Hepatic stellate cell (primary cell): Measurements from ENCODE around the gene CMTM2.
"Not testable (repeated sequence)": the region's sequence is repeated elsewhere in the genome, so short reads cannot be mapped to it uniquely, and the experiment has no call there.

Source experiments
- DNase-seq: peaks from one replicate; pipeline ENCODE4 v3.0.0; 2011; ENCODE audit warnings: low spot score

The CMTM2 gene

DNA sequence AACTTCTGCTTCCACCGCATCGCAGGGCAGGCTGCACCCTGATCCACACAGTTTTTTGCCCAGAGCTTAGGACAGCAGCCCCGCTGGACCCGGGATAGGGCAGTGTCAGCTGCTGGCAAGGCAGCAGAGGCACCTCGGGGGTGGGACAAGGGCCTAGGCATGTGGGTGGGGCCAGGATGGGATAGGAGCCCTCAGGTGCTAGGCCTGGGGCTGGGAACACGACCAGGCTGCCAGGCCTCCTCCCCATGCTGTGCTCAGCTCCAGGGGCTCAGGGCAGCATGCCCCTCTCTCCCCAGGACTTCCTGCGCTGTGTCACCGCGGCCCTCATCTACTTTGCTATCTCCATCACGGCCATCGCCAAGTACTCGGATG, 29.9 kb downstream of the CMTM2 start:
- no peak for DNase-seq

DNA sequence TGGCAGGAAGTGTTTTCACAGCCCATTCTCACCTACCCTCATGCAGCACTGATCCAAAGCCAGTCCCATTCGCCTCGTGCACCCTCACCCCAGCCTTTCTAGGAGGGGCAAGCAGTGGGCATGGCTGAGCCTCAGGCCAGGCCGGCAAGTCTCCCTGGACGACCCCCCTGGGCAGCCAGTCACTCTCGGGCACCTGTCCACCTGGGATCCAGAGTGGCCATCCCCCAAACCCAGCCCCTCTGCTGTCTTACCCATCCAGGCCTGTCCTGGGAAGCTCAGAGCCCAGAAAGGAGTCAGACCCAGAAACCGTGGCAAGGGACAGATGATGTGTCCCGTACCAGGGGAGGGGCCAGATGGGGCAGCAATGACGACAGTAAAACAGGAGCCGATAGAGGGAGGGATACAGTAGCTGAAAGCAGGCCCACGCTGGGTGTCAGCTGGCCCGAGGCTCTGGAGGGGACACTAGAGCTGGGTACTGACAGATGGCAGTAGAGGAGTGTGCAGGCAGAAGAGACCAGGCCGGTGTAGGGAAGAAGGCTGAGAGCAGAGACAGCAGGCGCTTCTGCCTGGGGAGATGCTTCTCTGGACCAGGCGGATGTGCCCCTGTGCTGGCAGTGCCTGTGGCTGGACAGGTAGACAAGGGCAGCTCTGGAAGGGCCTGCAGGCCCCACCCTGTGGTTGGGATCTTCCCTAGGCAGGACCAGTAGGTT, 31.0 kb downstream of the CMTM2 start:
- no peak for DNase-seq

GRCh38 chr16:66611911-66612310, 32.6 kb downstream of the CMTM2 start:
- not testable (repeated sequence) for DNase-seq

GRCh38 chr16:66612422-66612821, 33.2 kb downstream of the CMTM2 start:
- DNase-seq: no peak

DNA sequence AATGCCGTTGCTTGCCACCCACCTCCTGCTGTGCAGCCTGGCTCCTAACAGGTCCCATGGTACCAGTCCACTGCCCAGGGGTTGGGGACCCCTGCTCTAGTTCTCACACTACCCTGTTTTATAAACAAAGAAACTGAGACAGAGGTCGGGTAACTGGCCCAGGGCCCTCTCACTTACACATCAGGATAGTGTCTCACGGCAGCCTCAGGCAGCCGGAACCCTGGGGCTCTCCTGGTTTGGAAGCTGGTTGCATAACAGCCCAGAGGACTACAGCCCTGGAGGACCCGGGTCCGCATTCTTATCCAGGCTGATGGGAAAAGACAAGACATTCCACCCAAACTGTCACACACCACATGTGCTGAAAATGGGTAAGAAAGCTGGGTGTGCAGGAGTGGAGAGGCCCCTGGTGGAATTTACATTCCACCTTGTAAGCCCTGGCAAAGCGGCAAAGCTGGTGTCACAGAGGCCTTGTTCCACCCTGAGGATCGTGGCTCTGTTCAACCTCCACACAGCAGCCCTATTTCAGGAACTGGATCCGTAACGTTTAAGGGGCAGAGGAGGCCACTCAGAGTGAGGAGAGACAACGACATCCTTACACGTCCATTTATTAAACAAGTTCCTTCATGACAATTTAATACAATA, 35.0 kb downstream of the CMTM2 start:
- DNase-seq: no peak

- DNase-seq: no peak
Observed at GRCh38 chr16:66616169-66616568, 36.9 kb downstream of the CMTM2 start.

DNA sequence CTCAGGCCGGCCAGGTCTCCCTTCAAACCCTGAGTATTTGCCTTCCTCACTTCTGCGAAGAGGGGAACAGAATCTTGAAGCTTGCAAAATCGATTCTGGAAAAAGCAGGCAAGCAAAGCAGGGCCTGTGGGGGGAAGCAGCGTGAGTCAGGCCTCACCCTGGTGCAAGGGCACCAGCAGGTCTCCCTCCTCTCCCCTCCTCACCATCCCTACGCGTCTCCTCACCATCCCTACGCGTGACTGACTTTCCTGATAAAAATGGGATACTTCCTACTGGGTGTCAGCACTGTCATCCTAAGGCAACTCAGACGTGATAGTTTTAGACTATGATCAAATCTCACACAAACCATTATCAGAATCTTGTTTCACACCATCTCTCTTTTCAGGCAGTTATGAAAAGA, 37.3 kb downstream of the CMTM2 start:
- DNase-seq: no peak

- DNase-seq: no peak
Observed at GRCh38 chr16:66617010-66617434, 37.8 kb downstream of the CMTM2 start.

- no peak for DNase-seq
Observed at GRCh38 chr16:66617728-66618127, 38.5 kb downstream of the CMTM2 start.

DNA sequence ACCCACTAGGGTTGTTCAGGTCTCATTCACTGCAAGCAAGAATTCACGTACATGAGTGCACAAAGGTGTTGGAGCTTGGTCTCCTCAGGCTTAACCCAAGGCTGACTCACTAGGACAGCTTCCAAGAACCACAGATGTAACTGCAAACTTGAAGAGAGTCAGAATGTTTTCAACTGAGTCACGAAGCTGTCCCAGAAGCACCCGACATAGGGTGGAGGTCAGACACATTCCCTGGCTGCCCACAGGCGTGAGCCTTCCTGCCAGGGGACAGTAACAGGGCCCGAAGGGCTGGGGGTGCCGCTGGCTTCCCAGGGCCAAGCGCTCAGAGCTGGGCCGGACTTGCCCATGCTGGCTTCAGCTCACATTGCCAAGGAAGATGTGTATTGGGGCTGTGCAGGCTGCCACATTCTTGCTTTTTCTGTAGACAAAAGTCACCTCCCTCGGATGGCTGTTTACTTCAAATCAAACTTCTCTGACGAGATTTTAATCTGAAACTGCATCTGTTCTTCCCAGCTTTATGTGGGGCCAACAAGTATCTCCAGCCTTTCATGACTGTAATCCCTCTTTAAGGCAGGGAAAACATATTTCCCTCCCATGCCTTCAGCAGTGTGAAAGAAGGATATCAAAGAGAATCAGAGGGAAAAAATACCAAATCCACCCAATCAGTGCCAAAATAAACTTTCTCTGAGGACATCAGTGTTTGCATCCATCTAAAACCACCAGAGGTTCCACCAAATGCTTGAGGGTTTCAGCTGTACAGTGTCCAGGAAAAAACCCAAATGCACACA, 39.5 kb downstream of the CMTM2 start:
- DNase-seq: peak; percentile 90

- peak; percentile 37 for DNase-seq
Observed at GRCh38 chr16:66619534-66620428, 40.5 kb downstream of the CMTM2 start.

GRCh38 chr16:66620429-66620795, 41.1 kb downstream of the CMTM2 start:
- DNase-seq: no peak

- DNase-seq: no peak
Observed at GRCh38 chr16:66621973-66622372, 42.7 kb downstream of the CMTM2 start.

DNA sequence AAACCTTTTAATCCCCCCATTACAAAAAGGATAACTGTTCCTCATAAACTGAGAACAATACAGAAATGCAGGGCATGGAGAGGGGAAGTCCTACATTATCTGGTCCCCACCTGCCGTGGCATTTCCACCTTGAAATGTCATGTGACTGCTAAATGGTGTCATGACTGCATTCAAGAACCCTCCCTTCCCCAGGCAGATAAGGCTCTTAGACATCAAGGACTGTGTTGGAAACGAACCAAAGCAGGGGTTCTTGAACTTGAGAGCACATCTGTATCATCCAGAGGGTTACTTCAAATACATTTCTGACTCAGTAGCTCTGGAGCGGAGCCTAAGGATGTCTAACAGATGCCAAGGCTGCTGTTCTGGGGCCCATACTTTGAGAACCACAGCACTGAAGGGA, 43.6 kb downstream of the CMTM2 start:
- no peak for DNase-seq

- DNase-seq: no peak
Observed at GRCh38 chr16:66623755-66624154, 44.5 kb downstream of the CMTM2 start.

GRCh38 chr16:66627611-66628378, 48.5 kb downstream of the CMTM2 start:
- not testable (repeated sequence) for DNase-seq

- DNase-seq: no peak
Observed at GRCh38 chr16:66629856-66630255, 50.6 kb downstream of the CMTM2 start.

GRCh38 chr16:66630561-66631260, 51.4 kb downstream of the CMTM2 start:
- not testable (repeated sequence) for DNase-seq

DNA sequence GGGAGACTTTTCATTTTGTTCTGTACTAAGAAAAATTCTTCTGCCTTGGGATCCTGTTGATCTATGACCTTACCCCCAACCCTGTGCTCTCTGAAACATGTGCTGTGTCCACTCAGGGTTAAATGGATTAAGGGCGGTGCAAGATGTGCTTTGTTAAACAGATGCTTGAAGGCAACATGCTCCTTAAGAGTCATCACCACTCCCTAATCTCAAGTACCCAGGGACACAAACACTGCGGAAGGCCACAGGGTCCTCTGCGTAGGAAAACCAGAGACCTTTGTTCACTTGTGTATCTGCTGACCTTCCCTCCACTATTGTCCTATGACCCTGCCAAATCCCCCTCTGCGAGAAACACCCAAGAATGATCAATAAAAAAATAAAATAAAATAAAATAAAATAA, 52.3 kb downstream of the CMTM2 start:
- not testable (repeated sequence) for DNase-seq

DNA sequence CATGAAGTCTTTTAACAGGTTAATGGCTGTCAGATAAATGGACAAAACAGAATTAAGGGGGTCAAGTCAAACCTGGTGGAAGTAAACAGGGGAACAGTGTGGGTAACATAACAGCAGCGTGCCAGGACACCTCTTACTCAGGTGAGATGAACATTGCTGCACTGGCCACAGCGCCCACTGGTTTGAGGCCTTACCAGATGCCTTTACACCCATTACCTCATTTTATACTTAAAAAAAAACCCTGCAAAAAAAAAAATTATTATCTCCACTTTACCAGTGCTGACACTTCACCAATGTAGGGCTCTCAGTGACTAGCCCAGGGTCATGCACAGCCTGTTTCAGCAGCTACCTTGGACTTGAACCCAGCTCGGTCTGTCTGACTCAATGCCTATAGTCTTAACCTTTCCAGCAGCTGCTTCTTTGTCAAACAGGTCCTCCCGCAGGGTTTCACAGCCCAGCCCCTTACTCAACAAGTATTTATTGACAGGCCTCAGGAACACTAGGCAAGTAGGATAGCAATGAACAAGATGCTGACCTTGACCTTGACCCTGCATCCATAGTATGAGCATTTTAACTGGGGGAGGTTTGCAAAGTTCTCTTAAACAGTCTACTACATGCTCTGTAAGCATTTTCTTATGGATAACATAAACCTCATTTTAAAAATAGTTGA, 55.4 kb downstream of the CMTM2 start:
- no peak for DNase-seq
